H1 (cell line): ENCODE results near the gene MRPS35. TPM values are rescaled to one million over a fixed set of nuclear protein-coding genes. Genes with fewer than 3 reads are reported as not detected.

Source experiments
- POLR2A ChIP-seq, 2 experiments: IDR thresholded peaks; 1 replicate in 1 of 2; 2 replicates in 1 of 2; pipeline ENCODE4 v1.6.1; 2011; ENCODE audit warnings: low read depth in 2 of 2, low read length in 2 of 2, mild to moderate bottlenecking in 2 of 2; ENCODE audit errors: control extremely low read depth in 1 of 2
- SUZ12 ChIP-seq: fragments of 200-600 bp; sonication (generic); IDR thresholded peaks from 2 replicates; pipeline ENCODE4 v1.6.1; 2012; ENCODE audit warnings: mild to moderate bottlenecking, inconsistent platforms, low read length, moderate library complexity, mixed read lengths
- polyA plus RNA-seq, 7 experiments: library from polyadenylated mRNA; depleted of rRNA in 3 of 7; stranded (reverse) in 5 of 7; unstranded in 2 of 7; fragments of >200 nt in 5 of 7; fragments of 200-250 nt in 2 of 7; gene quantifications; 1 replicate in 5 of 7; 2 replicates in 1 of 7; 4 replicates in 1 of 7; pipeline versions ENCODE4 v1.2.1 to v1.2.3, GENCODE V29; 2011 to 2013; ENCODE audit warnings: missing spikeins in 2 of 7, mixed read lengths in 2 of 7
- total RNA-seq: library from RNA; stranded (reverse); fragmentation: NEBNext Ultra II Directional; extraction: Animal tissue kit (Norgen Biotek cat#: 25700); gene quantifications from 2 replicates; pipeline ENCODE4 v1.2.1, GENCODE V29; 2021

Gene MRPS35
- total and polyA plus RNA-seq, 2 of the 8 experiments (the other 6 are each of a cell fraction or from before 2014, with no cell fraction given), result 26.8 to 47.9 TPM

DNA sequence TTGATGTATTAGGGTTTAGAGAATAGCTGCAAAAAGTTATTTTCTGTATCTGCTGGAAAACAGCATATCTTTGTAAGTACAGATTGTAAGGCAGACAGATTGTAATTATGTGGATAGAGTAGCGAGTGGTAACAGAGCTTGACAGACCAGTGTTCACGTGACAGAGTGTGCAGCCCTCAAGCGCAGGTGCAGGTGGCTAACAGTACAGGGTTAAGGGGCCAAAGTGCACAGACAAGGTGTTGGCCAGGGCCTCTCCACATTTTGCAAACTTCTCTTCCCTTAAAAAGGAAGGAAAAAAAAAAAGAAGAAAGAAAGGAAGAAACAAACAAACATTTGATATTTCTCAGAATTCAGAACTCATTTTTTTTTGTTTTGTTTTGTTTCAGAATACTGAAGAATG is 44.2 kb downstream of the MRPS35 start (continued):
- TF ChIP-seq POLR2A (IDR thresholded peaks at IDR 0.05; ENCODE audit: control extremely low read depth in 1 of 2, low read depth in 2 of 2, low read length in 2 of 2) (no peak), SUZ12 (no peak)
- TF ChIP-seq, all 59 proteins: peak for 0
